Measurements from ENCODE around the gene CWC25.

DNA sequence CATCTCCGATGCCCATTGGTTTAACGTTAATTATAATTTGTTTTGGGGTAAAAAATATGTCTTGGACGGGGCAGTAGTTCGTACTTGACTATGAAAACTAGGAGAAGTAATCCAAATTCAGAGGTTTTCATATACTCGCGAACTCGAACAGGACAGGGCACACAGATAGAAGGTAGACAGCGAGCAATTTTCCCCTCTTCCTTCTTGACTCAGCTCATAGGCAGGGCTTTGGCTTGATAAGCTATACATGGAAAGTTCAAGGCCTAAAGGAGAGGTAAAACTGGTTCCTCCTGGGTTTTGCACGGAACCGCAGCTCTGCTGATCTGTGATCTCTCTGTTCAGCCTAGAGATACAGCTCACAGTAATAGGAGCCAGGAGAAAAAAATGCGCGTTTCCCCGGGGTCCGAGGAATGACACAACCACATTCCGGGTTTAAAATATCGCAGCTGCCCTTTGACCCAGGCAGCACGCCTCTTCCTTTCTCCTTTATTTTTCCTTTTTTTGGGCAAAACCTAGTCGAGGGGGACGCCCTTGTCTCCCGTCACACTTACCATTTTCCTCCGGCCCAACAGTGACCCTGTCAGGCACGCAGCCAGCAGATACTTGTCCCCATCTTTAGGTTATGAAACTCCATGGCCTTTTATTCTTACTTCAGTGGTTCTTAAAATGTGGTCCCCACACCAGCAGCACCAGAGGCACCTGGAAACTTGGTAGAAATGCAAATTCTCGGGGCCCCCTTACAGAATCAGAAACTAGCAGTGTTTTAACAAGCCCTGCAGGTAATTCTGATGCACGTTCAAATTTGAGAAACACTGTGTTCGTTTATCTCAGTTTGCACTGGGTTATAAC is 43.1 kb upstream of the CWC25 start:
- TF ChIP-seq POLR2A (IDR thresholded peaks at IDR 0.05), result no peak
- TF ChIP-seq, protein P1, sequence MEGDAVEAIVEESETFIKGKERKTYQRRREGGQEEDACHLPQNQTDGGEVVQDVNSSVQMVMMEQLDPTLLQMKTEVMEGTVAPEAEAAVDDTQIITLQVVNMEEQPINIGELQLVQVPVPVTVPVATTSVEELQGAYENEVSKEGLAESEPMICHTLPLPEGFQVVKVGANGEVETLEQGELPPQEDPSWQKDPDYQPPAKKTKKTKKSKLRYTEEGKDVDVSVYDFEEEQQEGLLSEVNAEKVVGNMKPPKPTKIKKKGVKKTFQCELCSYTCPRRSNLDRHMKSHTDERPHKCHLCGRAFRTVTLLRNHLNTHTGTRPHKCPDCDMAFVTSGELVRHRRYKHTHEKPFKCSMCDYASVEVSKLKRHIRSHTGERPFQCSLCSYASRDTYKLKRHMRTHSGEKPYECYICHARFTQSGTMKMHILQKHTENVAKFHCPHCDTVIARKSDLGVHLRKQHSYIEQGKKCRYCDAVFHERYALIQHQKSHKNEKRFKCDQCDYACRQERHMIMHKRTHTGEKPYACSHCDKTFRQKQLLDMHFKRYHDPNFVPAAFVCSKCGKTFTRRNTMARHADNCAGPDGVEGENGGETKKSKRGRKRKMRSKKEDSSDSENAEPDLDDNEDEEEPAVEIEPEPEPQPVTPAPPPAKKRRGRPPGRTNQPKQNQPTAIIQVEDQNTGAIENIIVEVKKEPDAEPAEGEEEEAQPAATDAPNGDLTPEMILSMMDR (IDR thresholded peaks at IDR 0.05), result no peak

Measured in adrenal gland (tissue), 5 donors.